ENCODE data around the gene TSPAN19. TPM values are rescaled to one million over a fixed set of nuclear protein-coding genes. Genes with fewer than 3 reads are reported as not detected.

The TSPAN19 gene
- total RNA-seq, 2 donors from 2014 or later, result not detected

- DNase-seq, result no peak
- Mint-ChIP-seq H3K4me3 (no peak overlapping the region), H3K4me1 (peaks cover 6% of the 10 kb centered on the region), H3K9me3 (no peaks in the 10 kb centered on the region), H3K27ac (peak overlapping the region; percentile 69), H3K36me3 (ENCODE audit: low read depth) (no peaks in the 10 kb centered on the region), H3K27me3 (ENCODE audit: insufficient read depth) (no peaks in the 10 kb centered on the region)
- Histone ChIP-seq H3K27me3 (ENCODE audit: control insufficient read depth, insufficient read depth, low read length, poor library complexity, severe bottlenecking) (no peaks in the 10 kb centered on the region), H3K4me3 (ENCODE audit: low read length) (no peak overlapping the region), H3K36me3 (ENCODE audit: control insufficient read depth, insufficient read depth, low read length) (no peaks in the 10 kb centered on the region), H3K4me1 (ENCODE audit: control insufficient read depth, insufficient read depth, low read length) (no peaks in the 10 kb centered on the region), H3K27ac (ENCODE audit: low read depth, low read length) (no peak overlapping the region), H3K9ac (ENCODE audit: extremely low read depth, low read length, poor library complexity, severe bottlenecking) (no peak overlapping the region), H3K9me3 (ENCODE audit: control insufficient read depth, low read length) (no peaks in the 10 kb centered on the region)
- WGBS, 2 experiments (ENCODE audit: insufficient coverage in 1 of 2, insufficient read length in 1 of 2), result 86% methylated on average over 1 of the region's 1 CpG; no CpG with 5 or more reads in 1 of the 2 experiments
- TF ChIP-seq CTCF (conservative IDR thresholded peaks at IDR 0.05), result no peak
Measured at GRCh38 chr12:84982888-84983287, 53.2 kb downstream of the TSPAN19 start.

- peaks cover 8% of the 10 kb centered on the region for H3K9me3 ChIP-seq (ENCODE audit: control insufficient read depth, low read length)
- H3K9ac ChIP-seq (ENCODE audit: extremely low read depth, low read length, poor library complexity, severe bottlenecking), result no peak overlapping the region
- no peak overlapping the region for H3K4me3 ChIP-seq (ENCODE audit: low read length)
- Mint-ChIP-seq H3K27ac (no peak overlapping the region), H3K9me3 (no peaks in the 10 kb centered on the region), H3K36me3 (ENCODE audit: low read depth) (no peaks in the 10 kb centered on the region), H3K4me3 (no peak overlapping the region), H3K27me3 (ENCODE audit: insufficient read depth) (no peaks in the 10 kb centered on the region), H3K4me1 (peaks cover 13% of the 10 kb centered on the region)
- DNase-seq, result no peak
- no peaks in the 10 kb centered on the region for H3K27me3 ChIP-seq (ENCODE audit: control insufficient read depth, insufficient read depth, low read length, poor library complexity, severe bottlenecking)
- peaks cover 8% of the 10 kb centered on the region for H3K4me1 ChIP-seq (ENCODE audit: control insufficient read depth, insufficient read depth, low read length)
- H3K27ac ChIP-seq (ENCODE audit: low read depth, low read length), result no peak overlapping the region
- H3K36me3 ChIP-seq (ENCODE audit: control insufficient read depth, insufficient read depth, low read length), result no peaks in the 10 kb centered on the region
- WGBS, 2 experiments (ENCODE audit: insufficient coverage in 1 of 2, insufficient read length in 1 of 2), result 75% methylated on average over 1 of the region's 1 CpG; no CpG with 5 or more reads in 1 of the 2 experiments
- no peak for TF ChIP-seq CTCF (conservative IDR thresholded peaks at IDR 0.05)
Measured at GRCh38 chr12:84978921-84979320, 57.2 kb downstream of the TSPAN19 start.

GRCh38 chr12:84976133-84976532 is 59.9 kb downstream of the TSPAN19 start:
- H3K36me3 Mint-ChIP-seq (ENCODE audit: low read depth), result no peaks in the 10 kb centered on the region

More at GRCh38 chr12:84976133-84976532, 59.9 kb downstream of the TSPAN19 start:
- 100% methylated on average over 2 to 3 of the region's 3 CpGs for WGBS, 2 experiments (ENCODE audit: insufficient coverage in 1 of 2, insufficient read length in 1 of 2)
- no peak overlapping the region for H3K4me3 Mint-ChIP-seq
- H3K4me3 ChIP-seq (ENCODE audit: low read length), result no peak overlapping the region
- no peaks in the 10 kb centered on the region for H3K27me3 Mint-ChIP-seq (ENCODE audit: insufficient read depth)
- H3K9me3 ChIP-seq (ENCODE audit: control insufficient read depth, low read length), result peaks cover 8% of the 10 kb centered on the region
- H3K9me3 Mint-ChIP-seq, result no peaks in the 10 kb centered on the region
- no peak overlapping the region for H3K9ac ChIP-seq (ENCODE audit: extremely low read depth, low read length, poor library complexity, severe bottlenecking)
- no peak for TF ChIP-seq CTCF (conservative IDR thresholded peaks at IDR 0.05)
- H3K27me3 ChIP-seq (ENCODE audit: control insufficient read depth, insufficient read depth, low read length, poor library complexity, severe bottlenecking), result no peaks in the 10 kb centered on the region
- DNase-seq, result no peak
- H3K27ac ChIP-seq (ENCODE audit: low read depth, low read length), result no peak overlapping the region
- no peak overlapping the region for H3K27ac Mint-ChIP-seq
- peaks cover 17% of the 10 kb centered on the region for H3K4me1 Mint-ChIP-seq
- no peaks in the 10 kb centered on the region for H3K36me3 ChIP-seq (ENCODE audit: control insufficient read depth, insufficient read depth, low read length)
- H3K4me1 ChIP-seq (ENCODE audit: control insufficient read depth, insufficient read depth, low read length), result peaks cover 14% of the 10 kb centered on the region

All from endodermal cell (in vitro differentiated cells).